Vagina (tissue), 2 donors: ENCODE data around the gene FRMPD2. TPM values are rescaled to one million over a fixed set of nuclear protein-coding genes. Genes with fewer than 3 reads are reported as not detected.
"Not testable (repeated sequence)": the region's sequence is repeated elsewhere in the genome, so short reads cannot be mapped to it uniquely, and the experiment has no call there.

Source experiments
- DNase-seq, 2 donors: peaks; one replicate each; pipeline ENCODE4 v3.0.0-alpha.2; 2017; ENCODE audit errors: extremely low spot score in 2 of 2
- H3K27ac ChIP-seq: fragments of 200-600 bp; sonication (generic); one replicate; pipeline ENCODE4 v1.5.1; 2019
- H3K27me3 ChIP-seq: fragments of 200-600 bp; sonication (generic); one replicate; pipeline ENCODE4 v1.5.1; 2019
- H3K36me3 ChIP-seq, 2 donors: fragments of 200-600 bp; sonication (generic); one replicate each; pipeline ENCODE4 v1.5.1; 2017 to 2019
- H3K4me1 ChIP-seq: fragments of 200-600 bp; sonication (generic); one replicate; pipeline ENCODE4 v1.5.1; 2019
- H3K4me3 ChIP-seq, 2 donors: fragments of 200-600 bp; sonication (generic); 1 replicate in 1 of 2; 2 replicates in 1 of 2; pipeline ENCODE4 v1.5.1; 2016 to 2019
- H3K9me3 ChIP-seq: fragments of 200-600 bp; sonication (generic); one replicate; pipeline ENCODE4 v1.5.1; 2019
- POLR2A ChIP-seq, 2 donors: fragments of 450-650 bp; IDR thresholded peaks; one replicate each; pipeline ENCODE4 v1.6.1; 2017; ENCODE audit warnings: antibody characterized with exemption in 2 of 2, mild to moderate bottlenecking in 2 of 2, moderate library complexity in 2 of 2
- POLR2AphosphoS5 ChIP-seq, 2 donors: sonication (generic); formaldehyde crosslinking; IDR thresholded peaks; one replicate each; pipeline ENCODE4 v1.9.0; 2017; ENCODE audit warnings: antibody characterized with exemption in 2 of 2, mild to moderate bottlenecking in 2 of 2, low read depth in 1 of 2; ENCODE audit not compliant: insufficient read depth in 1 of 2
- intact Hi-C: fragments of 100-400 bp; cut with DNase I; formaldehyde crosslinking; loops from one replicate; pipeline ENCODE4 v1.15.1; 2023
- total RNA-seq: library from RNA; depleted of rRNA; stranded (reverse); fragments of >200 nt; gene quantifications from one replicate; pipeline ENCODE4 v1.2.3, GENCODE V29; 2016
- TF ChIP-seq, protein P1 (sequence below), 3 experiments: fragments of 450-650 bp in 2 of 3; fragments of 200-600 bp in 1 of 3; sonication (generic) in 1 of 3; IDR thresholded peaks; one replicate each; pipeline ENCODE4 v1.5.1; 2017 to 2019; ENCODE audit warnings: antibody characterized with exemption in 3 of 3, mild to moderate bottlenecking in 2 of 3, moderate library complexity in 2 of 3

FRMPD2 gene
- total RNA-seq, 1 donor from 2014 or later, result not detected

DNA sequence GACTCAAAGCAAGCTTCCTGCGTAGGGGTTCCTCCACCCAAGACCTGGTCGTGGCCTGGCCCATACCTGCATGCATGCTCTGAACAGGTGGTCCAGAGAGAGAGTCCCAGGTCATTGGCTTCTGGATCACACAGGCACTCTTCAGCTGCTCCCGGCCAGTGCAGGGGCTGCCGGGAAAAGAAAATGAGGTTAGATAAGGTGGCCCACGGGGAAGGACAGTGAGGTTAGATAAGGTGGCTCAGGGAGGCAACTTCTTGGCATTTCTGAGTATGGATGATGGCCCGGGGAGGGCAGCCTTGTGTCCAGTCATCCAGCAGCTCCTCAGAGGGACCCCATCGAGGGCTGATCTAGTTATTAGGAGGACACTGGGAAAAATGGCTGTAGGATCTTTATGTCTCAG, 87.4 kb downstream of the FRMPD2 start:
- H3K27ac ChIP-seq, result no peak overlapping the region
- TF ChIP-seq, protein P1, sequence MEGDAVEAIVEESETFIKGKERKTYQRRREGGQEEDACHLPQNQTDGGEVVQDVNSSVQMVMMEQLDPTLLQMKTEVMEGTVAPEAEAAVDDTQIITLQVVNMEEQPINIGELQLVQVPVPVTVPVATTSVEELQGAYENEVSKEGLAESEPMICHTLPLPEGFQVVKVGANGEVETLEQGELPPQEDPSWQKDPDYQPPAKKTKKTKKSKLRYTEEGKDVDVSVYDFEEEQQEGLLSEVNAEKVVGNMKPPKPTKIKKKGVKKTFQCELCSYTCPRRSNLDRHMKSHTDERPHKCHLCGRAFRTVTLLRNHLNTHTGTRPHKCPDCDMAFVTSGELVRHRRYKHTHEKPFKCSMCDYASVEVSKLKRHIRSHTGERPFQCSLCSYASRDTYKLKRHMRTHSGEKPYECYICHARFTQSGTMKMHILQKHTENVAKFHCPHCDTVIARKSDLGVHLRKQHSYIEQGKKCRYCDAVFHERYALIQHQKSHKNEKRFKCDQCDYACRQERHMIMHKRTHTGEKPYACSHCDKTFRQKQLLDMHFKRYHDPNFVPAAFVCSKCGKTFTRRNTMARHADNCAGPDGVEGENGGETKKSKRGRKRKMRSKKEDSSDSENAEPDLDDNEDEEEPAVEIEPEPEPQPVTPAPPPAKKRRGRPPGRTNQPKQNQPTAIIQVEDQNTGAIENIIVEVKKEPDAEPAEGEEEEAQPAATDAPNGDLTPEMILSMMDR (IDR thresholded peaks at IDR 0.05), result no peak
- TF ChIP-seq POLR2AphosphoS5 (IDR thresholded peaks at IDR 0.05; ENCODE audit: insufficient read depth in 1 of 2, low read depth in 1 of 2), result no peak
- TF ChIP-seq POLR2A (IDR thresholded peaks at IDR 0.05), result no peak
- H3K4me1 ChIP-seq, result no peaks in the 10 kb centered on the region
- H3K36me3 ChIP-seq, result no peaks in the 10 kb centered on the region
- H3K4me3 ChIP-seq, result no peak overlapping the region
- H3K9me3 ChIP-seq, result no peaks in the 10 kb centered on the region
- H3K27me3 ChIP-seq, result no peaks in the 10 kb centered on the region
- intact Hi-C loops, result no loop called here
- no peak for DNase-seq

DNA sequence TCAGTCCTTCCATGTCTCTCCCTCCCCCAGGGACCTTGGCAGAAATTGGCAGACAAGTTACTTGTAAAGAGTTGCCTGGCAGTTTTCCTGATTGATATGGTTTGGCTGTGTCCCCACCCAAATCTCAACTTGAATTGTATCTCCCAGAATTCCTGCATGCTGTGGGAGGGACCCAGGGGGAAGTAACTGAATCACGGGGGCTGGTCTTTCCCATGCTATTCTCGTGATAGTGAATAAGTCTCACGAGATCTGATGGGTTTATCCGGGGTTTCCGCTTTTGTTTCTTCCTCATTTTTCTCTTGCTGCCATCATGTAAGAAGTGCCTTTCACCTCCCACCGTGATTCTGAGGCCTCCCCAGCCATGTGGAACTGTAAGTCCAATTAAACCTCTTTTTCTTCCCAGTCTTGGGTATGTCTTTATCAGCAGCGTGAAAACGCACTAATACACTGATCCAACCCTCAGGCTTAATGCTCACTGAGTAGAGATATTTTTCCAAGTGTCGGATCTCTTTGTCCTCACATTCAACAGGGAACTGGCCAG, 88.2 kb downstream of the FRMPD2 start:
- DNase-seq, intact Hi-C loops: not testable (repeated sequence)

GRCh38 chr10:48184224-48184623, 90.3 kb downstream of the FRMPD2 start:
- no peak for DNase-seq
- no peak overlapping the region for H3K27ac ChIP-seq
- no peaks in the 10 kb centered on the region for H3K4me1 ChIP-seq
- intact Hi-C loops, result no loop called here
- H3K36me3 ChIP-seq, result no peaks in the 10 kb centered on the region
- H3K27me3 ChIP-seq, result no peaks in the 10 kb centered on the region
- TF ChIP-seq POLR2AphosphoS5 (IDR thresholded peaks at IDR 0.05; ENCODE audit: insufficient read depth in 1 of 2, low read depth in 1 of 2), result no peak
- TF ChIP-seq, protein P1 (IDR thresholded peaks at IDR 0.05), result no peak
- TF ChIP-seq POLR2A (IDR thresholded peaks at IDR 0.05), result no peak
- no peak overlapping the region for H3K4me3 ChIP-seq
- H3K9me3 ChIP-seq, result no peaks in the 10 kb centered on the region

More for the DNA sequence above, 88.2 kb downstream of the FRMPD2 start:
- not testable (repeated sequence) for H3K4me3 ChIP-seq, H3K36me3 ChIP-seq, H3K4me1 ChIP-seq, H3K27me3 ChIP-seq, H3K9me3 ChIP-seq, H3K27ac ChIP-seq

- H3K9me3 ChIP-seq, H3K4me1 ChIP-seq, intact Hi-C loops, H3K4me3 ChIP-seq, H3K27ac ChIP-seq, H3K36me3 ChIP-seq, H3K27me3 ChIP-seq, DNase-seq: not testable (repeated sequence)
These were observed 101.8 kb downstream of the FRMPD2 start for GRCh38 chr10:48172715-48173114.

GRCh38 chr10:48160670-48161069, 113.8 kb downstream of the FRMPD2 start:
- H3K4me1 ChIP-seq, H3K9me3 ChIP-seq, H3K36me3 ChIP-seq, H3K27ac ChIP-seq, H3K27me3 ChIP-seq, intact Hi-C loops, H3K4me3 ChIP-seq, DNase-seq: not testable (repeated sequence)

- H3K27ac ChIP-seq, H3K9me3 ChIP-seq, intact Hi-C loops, H3K4me3 ChIP-seq, H3K27me3 ChIP-seq, DNase-seq, H3K4me1 ChIP-seq, H3K36me3 ChIP-seq: not testable (repeated sequence)
These were observed 114.3 kb downstream of the FRMPD2 start for GRCh38 chr10:48160163-48160562.

DNA sequence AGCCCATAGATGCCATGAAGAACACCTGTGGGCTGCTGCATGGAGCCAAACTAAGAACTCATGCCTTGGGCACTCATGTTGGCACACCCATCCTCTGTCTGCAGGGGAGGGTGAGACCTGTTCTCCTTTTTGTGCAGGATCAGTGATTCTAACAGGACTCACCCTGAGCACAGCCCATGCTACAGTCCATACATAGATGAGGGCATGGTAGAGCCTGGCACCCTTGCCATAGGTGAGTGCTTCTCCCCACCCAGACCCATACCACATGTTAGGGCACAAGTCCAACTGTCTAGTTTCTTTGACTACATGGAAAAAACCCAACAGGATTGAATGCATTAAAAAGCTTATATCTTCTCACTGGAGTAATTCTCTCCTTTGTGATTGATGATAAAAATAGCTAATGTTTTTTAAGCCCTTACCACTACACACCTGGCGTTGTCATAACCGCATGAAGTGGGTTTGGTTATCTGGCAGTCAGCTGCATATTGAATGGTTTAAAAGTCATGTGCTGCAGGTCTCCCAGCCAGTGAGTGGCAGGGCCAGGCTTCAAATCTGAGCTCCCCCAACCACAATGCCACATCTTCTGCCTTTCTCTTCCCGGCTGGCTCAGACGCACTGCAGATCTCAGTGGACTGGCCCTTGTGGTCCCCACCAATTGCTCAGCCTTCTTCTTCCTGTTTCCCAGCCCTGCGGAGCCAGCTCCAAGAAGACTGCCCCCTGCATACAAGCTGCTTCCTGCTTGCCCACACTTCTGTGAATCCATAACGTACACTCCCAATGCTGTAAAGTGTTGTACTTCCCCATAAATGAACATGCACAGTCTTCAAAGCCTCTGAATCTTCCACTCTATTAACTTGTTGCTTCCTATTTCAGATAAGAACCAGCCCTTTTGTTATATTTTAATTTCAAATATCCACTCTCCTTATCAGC, 120.0 kb downstream of the FRMPD2 start:
- DNase-seq, H3K27ac ChIP-seq, intact Hi-C loops, H3K27me3 ChIP-seq, H3K4me1 ChIP-seq, H3K9me3 ChIP-seq, H3K36me3 ChIP-seq, H3K4me3 ChIP-seq: not testable (repeated sequence)

GRCh38 chr10:48147643-48148042, 126.9 kb downstream of the FRMPD2 start:
- H3K4me1 ChIP-seq, H3K36me3 ChIP-seq, H3K27me3 ChIP-seq, H3K9me3 ChIP-seq, H3K4me3 ChIP-seq, H3K27ac ChIP-seq, intact Hi-C loops, DNase-seq: not testable (repeated sequence)

GRCh38 chr10:48143721-48144642, 130.5 kb downstream of the FRMPD2 start:
- H3K27ac ChIP-seq, H3K9me3 ChIP-seq, H3K4me1 ChIP-seq, H3K4me3 ChIP-seq, H3K36me3 ChIP-seq, DNase-seq, H3K27me3 ChIP-seq, intact Hi-C loops: not testable (repeated sequence)

- H3K36me3 ChIP-seq, H3K4me3 ChIP-seq, H3K4me1 ChIP-seq, H3K27me3 ChIP-seq, H3K9me3 ChIP-seq, DNase-seq, H3K27ac ChIP-seq, intact Hi-C loops: not testable (repeated sequence)
These were observed 133.5 kb downstream of the FRMPD2 start for GRCh38 chr10:48140949-48141348.
